Fibroblast of lung (primary cell): ENCODE results near the gene PCDHA10.

ENCODE experiments used
- CTCF ChIP-seq, 2 donors: IDR thresholded peaks in 1 of 2; conservative IDR thresholded peaks in 1 of 2; 1 replicate in 1 of 2; 2 replicates in 1 of 2; pipeline ENCODE4 v1.5.1; 2011 to 2012; ENCODE audit warnings: low read length in 2 of 2, control low read depth in 1 of 2, inconsistent platforms in 1 of 2, low read depth in 1 of 2, mild to moderate bottlenecking in 1 of 2
- EZH2 ChIP-seq: IDR thresholded peaks from 2 replicates; pipeline ENCODE4 v1.5.1; 2012; ENCODE audit warnings: low read length, control low read depth, mild to moderate bottlenecking; ENCODE audit errors: missing control alignments

GRCh38 chr5:140822281-140822629 lies 33.4 kb upstream of the PCDHA10 start:
- TF ChIP-seq EZH2 (no peak), CTCF (conservative IDR thresholded peaks at IDR 0.05 in 1 of 2, IDR thresholded peaks at IDR 0.05 in 1 of 2; ENCODE audit: low read depth in 1 of 2, low read length in 2 of 2) (no peak)
